HTR-8/SVneo (cell line): Measurements from ENCODE around the gene OR52E2.
"Not testable (repeated sequence)": the region's sequence is repeated elsewhere in the genome, so short reads cannot be mapped to it uniquely, and the experiment has no call there.

Experiments used
- DNase-seq: peaks from one replicate; pipeline ENCODE4 v3.0.0; 2011; ENCODE audit warnings: low spot score, mixed read lengths; ENCODE audit not compliant: insufficient read length
- FAIRE-seq: peaks from 2 replicates; lab custom pipeline; 2011; peaks lifted over from hg19 to GRCh38; lab: Jason Lieb, UNC

OR52E2 gene

DNA sequence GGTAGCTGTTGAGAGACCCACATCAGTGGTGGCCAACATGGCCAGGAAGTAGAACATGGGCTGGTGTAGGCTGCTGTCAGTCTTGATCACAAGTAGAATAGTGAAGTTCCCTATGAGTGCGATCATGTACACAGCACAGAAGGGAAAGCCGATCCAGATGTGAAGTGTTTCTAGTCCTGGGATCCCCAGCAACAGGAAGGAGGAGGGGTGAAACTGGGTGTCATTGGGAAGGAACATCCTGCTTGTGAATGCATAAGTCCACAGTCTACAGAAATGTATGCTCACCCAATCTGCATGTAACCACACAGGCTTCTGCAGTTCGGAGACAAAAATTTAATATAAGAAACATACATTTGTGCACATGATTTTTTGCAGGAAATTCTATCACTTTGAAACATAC lies at the start of gene OR52E2:
Gene OR52E2, minus strand, starts transcription at position 237 of the 400 bp plus-strand sequence. Its CDS starts 0 bp downstream, at position 237.
- no peak for DNase-seq
- FAIRE-seq, result peak; percentile 57

DNA sequence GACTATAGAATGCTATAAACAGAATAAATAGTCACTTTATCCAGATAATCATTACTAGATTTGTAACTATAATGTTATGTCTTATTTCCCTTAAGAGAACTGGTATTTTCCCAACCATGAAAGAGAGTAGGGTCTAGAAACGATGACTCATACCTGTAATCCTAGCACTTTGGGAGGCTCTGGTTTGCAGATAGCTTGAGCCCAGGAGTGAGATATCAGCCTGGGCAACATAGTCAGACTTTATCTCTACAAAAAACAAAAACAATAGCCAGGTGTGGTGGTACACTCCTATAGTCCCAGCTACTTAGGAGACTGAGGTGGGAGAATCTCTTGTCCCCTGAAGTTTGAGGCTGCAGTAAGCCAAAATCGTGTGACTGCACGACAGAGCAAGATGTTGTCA lies 47.9 kb upstream of the OR52E2 start:
- no peak for FAIRE-seq
- DNase-seq, result no peak

DNA sequence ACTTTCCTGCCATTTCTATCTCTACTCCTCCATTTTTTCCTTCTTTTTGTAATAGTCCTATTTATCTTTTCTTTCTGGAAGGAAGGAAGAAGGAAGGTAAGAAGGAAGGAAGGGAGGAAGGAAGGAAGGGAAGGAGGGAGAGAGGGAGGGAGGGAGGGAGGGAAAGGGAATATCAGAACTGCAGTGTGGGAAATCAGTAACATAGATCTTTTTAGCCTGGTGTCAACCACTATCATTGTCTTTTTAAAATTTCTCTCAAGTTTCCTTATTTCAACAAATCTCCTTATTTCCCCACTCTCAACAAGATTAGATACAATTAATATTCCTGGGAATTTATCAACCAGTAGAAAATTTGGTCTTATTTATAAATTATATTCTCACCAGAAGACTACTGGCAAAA lies 43.6 kb upstream of the OR52E2 start:
- DNase-seq (no peak), FAIRE-seq (no peak)

DNA sequence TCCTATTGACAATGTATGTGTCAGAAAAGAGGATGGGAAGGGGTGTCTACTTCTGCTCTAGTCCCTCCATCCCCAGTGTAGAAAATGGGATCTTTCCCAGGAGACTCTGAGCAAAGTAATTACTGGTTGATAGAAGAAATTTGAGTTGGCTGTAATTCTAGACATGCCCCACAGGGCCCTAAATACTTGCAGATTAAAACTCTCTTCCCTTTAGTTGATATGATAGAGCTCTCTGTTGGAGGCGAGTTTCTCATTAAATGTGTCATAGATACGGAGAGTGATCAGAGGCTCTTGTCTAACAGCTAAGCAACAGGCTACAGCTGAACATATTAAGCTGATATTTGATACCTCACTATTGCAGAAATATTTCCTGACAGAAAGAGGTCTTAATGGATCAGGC lies 42.8 kb upstream of the OR52E2 start:
- FAIRE-seq, result no peak
- no peak for DNase-seq

DNA sequence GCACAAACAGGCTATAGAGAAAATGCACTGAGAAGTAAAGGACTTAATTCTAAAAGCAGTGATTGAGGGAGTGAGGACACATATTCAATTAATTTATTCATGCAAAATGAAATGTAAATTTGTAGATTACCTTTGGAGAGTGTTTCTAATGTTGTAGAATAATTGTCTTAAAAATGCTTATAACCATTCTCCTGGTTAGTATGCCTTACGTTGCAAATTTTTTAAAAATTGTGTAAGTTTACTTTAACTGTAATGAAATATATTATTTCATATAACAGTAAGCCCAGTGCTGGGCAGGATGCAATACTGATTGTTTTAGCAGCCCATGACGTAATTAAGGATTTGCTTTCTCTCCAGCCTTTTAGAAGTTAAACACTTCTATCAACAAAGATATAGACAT lies 36.6 kb upstream of the OR52E2 start:
- FAIRE-seq (no peak), DNase-seq (no peak)

DNA sequence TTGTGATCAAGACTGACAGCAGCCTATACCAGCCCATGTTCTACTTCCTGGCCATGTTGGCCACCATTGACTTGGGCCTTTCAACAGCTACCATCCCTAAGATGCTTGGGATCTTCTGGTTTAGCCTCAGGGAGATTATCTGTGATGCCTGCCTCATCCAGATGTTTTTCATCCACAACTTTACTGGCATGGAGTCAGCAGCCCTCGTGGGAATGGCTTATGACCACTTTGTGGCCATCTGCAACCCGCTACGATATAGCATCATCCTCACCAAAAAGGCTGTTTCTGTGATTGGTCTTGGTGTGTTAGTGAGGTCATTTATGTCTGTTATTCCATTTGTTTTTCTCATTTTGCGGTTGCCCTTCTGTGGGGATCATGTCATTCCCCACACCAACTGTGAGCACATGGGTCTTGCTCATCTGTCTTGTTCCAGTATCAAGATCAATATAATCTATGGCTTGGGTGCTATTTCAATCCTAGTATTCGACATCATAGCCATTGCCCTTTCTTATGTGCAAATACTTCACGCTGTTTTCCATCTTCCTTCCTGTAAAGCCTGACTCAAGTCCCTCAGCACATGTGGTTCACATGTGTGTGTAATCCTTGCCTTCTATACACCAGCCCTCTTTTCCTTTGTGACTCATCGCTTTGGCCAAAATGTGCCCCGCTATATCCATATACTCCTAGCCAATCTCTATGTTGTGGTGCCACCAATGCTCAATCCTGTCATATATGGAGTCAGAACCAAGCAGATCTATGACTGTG lies 33.6 kb upstream of the OR52E2 start:
- FAIRE-seq (no peak), DNase-seq (no peak)

DNA sequence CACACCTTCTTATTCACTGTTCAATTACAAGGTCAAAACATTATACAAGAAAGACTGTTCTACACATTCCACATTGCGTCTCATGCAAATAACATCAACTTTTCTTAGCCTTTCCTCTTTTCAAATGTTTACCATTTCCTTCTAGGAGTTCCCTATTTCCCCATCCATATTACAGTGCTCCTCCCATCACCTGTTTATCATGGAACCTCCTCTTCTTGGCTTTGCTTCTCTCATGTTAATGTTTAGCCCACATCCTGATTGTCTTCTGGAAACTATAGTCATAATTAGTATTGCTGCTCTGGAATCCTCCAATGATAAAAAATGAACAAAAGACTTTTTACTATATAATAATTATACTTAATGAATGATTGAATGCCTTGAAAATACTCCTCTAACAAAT lies 31.2 kb upstream of the OR52E2 start:
- no peak for FAIRE-seq
- no peak for DNase-seq

DNA sequence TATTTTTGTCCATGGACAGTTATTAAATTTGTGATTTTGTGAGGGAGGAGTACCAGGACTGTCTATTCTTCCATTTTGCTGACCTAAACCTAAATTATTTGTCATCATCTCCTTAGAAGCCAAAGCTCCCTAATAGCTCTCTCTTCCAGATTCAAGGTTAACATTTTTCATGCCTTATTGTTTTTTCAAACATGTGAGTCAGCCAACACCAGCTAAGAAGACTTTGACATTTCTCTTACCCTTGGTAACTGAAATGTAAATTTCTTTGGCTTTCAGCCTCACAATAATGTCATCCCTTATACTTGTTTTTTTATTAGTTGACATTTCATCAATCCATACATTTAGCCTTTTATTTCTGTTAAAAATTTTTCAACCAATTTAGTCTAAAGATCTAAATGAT lies 29.1 kb upstream of the OR52E2 start:
- DNase-seq (no peak), FAIRE-seq (no peak)

DNA sequence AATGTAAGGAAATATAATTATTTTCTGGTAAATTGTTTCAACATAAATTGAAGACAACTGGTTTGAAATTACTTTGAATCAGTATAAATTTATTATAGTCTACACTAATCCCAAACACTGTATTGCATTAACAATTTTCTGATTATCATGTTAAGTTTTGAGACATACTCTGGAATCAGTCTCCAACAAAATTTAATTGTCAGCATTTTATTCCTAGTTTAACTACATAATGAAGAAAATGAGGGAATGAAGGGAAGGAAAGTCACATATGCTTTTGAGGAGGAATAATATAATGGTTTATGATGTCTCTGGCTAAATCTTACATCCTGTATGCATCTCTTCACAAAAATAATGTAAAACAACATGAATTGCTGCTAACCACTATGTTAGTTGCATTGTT lies 24.2 kb upstream of the OR52E2 start:
- DNase-seq, result no peak
- FAIRE-seq, result no peak

DNA sequence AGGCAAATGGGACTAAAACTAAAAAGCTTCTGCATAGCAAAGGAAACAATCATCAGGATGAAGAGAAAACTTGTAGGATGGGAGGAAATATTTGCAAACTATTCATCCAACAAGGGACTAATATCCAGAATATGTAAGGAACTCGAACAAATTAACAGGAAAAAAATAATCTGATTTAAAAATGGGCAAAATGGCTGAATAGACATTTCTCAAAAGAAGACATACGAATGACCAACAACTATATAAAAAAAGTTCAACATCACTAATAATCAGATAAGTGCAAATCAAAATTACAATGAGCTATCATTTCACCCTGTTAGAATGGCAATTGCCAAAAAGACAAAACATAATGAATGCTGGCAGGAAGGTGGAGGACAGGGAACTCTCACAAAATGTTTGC lies 22.0 kb upstream of the OR52E2 start:
- FAIRE-seq, result no peak

DNA sequence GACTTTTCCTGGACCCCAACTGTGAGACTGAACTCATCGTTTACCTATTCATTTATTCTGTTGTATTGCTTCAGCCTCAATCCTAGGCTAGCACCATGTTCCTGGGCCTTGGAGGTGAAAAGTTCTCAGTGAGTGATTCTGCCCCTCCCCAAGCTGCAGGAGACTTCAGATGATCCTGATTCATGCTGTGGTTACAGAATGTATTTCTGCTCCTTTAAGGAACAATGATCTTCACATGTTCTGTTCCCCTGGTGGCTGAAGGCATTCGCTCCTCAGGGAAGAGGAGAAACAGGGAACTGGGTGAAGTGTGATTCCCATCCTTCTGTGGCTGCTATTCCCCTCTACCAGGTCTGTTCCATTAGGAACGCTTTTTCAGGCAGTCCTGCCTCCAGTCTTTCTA lies 12.4 kb upstream of the OR52E2 start:
- DNase-seq (no peak), FAIRE-seq (no peak)

More for the DNA sequence above, 22.0 kb upstream of the OR52E2 start:
- no peak for DNase-seq

DNA sequence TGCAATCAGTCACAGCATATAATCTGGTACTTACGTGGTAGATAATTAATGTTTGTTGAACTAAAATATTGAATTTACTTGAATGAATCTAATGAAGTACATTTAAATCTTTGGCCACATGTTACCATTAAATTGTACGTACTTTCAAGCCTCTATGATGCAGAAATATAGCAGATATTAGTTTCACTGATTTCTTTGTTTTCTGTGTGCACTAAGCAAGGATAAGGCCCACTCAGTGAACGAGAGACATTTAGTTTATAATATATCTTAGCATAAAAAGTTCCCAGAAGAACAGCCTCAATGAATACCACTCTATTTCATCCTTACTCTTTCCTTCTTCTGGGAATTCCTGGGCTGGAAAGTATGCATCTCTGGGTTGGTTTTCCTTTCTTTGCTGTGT lies 9.8 kb upstream of the OR52E2 start, which contains the start of gene OR52E1:
Gene OR52E1, plus strand, starts transcription at position 301 of the 400 bp plus-strand sequence.
- FAIRE-seq (no peak), DNase-seq (no peak)

DNA sequence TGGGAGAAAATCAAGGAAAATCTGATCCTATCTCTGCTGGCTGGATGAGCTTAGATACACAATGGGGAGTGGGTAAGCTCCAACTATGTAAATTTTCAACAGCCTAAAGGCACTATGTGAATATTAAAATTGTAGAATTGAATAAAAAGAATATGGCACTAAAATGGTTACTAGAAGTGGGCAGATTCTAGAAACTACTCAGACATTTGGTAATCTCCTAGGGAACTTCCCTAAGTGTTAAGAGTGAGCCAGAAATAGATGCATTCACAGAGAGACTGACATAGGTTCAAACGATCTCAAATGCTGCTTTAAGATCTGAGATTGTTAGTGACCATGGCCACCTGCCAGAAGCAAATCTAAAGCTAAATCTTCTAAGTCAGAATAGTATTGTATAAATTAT lies 5.6 kb upstream of the OR52E2 start:
- DNase-seq (no peak), FAIRE-seq (no peak)

DNA sequence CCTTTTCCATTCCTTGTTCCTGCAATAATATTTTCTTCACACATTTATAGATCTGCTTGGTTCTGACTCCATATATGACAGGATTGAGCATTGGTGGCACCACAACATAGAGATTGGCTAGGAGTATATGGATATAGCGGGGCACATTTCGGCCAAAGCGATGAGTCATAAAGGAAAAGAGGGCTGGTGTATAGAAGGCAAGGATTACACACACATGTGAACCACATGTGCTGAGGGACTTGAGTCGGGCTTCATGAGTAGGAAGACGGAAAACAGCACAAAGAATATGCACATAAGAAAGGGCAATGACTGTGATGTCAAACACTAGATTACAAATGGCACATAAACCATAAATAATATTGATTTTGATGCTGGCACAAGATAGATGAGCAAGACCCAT lies 748 bp downstream of the OR52E2 start:
- DNase-seq, result not testable (repeated sequence)
- FAIRE-seq, result peak; percentile 40

DNA sequence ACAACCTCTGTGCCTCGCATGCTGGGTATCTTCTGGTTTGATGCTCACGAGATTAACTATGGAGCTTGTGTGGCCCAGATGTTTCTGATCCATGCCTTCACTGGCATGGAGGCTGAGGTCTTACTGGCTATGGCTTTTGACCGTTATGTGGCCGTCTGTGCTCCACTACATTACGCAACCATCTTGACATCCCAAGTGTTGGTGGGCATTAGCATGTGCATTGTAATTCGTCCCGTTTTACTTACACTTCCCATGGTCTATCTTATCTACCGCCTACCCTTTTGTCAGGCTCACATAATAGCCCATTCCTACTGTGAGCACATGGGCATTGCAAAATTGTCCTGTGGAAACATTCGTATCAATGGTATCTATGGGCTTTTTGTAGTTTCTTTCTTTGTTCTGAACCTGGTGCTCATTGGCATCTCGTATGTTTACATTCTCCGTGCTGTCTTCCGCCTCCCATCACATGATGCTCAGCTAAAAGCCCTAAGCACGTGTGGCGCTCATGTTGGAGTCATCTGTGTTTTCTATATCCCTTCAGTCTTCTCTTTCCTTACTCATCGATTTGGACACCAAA lies 12.6 kb downstream of the OR52E2 start:
- FAIRE-seq, result no peak
- DNase-seq, result no peak

DNA sequence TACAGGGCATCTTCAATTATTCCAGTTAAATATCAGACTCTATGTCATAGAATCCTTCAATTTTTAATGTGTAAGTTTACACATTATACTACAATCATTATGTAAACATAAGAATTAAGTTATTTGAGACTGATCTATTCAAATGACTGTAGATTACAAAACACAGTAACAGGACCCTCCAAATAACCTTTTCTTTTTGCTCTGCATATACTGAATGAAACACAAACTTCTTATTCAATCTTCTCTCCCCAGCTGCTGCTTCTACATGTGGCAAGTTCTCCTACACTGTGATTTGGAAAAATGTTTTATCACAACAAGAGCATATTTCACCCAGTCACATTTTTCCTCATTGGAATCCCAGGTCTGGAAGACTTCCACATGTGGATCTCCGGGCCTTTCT lies 13.2 kb downstream of the OR52E2 start, which contains the start of gene OR52J3:
Gene OR52J3, plus strand, starts transcription at position 301 of the 400 bp plus-strand sequence. Its CDS starts 0 bp downstream, at position 301.
- DNase-seq, result no peak
- no peak for FAIRE-seq

DNA sequence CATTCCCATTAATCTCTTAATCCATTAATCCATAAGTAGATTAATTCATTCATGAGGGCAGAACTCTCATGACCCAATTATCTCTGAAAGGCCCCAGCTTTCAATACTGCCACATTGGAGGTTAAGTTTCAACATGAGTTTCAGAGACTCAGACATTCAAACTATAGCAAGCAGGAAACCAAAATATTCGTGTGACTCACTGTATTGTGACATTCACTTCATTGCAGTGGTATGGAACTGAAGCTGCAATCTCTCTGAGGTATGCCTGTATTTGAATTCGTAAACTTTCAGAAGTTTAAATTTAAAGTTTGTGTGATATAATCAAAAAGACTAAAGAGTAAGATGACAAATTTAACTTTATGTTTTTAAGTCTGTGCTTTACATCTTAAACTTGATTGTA lies 16.0 kb downstream of the OR52E2 start:
- no peak for FAIRE-seq
- no peak for DNase-seq

DNA sequence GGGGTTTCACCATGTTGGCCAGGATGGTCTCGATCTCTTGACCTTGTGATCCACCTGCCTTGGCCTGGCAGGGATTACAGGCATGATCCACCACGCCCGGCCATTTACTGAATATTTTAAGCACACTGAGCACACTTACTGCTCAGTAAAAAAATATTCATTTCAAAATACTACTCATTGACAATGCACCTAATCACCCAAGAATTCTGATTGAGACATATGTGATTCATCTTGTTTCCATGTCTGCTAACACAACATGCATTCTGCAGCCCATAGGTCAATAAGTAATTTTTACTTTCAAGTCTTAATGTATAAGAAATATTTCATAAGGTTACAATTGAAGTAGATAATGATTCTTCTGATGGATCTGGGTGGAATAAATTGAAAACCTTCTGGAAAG lies 17.3 kb downstream of the OR52E2 start:
- no peak for DNase-seq
- no peak for FAIRE-seq

DNA sequence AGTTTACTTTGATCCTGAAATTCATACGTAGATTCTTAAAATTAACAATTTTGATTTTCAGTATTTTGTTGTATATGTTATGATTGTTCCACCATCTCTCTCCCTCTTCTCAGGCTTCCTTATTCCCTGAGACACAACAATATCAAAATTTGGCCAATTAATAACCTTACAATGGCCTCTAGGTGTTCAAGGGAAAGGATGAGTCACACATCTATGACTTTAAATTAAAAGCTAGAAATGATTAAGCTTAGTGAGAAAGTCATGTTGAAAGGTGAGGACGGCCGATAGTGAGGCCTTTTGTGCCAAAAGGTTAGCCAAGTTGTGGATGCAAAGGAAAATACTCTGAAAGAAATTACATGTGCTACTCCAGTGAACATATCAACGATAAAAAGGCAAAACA lies 18.6 kb downstream of the OR52E2 start:
- DNase-seq (no peak), FAIRE-seq (no peak)

DNA sequence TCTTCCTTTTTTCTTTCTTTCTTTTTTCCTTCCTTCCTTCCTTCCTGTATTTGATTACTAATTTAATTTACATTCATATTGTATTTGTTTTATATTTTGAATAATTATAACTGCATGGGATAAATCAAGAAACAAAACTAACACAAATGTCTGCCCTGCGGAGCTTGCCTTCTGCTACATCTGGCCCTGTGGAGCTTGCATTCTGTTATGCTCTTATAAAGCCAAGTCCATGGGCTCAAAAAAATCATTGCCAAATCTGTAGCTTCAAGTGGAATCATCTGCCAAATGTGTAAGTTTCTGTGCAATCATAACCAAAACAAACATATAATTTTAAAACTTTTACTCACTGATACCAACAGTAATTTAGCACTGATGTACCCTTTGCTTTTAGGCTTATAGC lies 21.1 kb downstream of the OR52E2 start:
- DNase-seq (no peak), FAIRE-seq (no peak)

DNA sequence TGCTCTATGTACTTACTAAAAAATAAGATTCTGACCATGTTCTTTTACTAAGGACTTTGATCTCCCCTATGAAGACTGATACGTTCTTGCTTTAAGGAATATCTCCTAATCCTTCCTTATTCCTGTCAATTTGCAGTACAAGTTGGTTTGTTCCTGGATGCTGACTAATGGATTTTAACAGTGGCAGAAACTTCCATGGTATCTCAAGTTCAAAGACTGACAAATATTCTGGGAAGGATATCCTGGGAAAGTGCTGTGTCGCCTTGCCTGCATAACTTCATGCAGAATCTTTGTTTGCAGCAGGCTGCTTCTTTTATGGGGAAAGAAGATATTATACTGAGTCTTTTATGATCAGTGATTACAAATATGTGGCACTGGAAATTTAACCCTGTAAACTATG lies 21.5 kb downstream of the OR52E2 start:
- DNase-seq, result no peak
- no peak for FAIRE-seq

DNA sequence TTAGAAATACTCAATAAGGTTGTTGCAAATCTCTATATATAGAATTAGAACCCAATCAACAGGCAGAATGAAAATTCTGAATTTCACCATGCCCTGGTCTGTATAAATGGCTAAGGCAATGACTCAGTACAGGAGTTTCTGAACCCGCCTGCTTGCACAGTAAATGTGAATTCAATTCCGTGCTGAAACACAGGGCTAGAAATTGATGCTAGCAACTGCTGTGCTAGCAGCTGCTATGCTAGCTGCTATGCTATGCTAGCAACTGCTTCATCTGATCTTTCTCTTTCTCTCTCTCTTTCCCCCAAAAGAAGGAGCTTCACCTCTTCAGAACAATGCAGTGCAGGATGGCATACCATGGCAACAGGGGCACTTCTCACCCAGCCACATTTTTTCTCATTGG lies 22.8 kb downstream of the OR52E2 start:
- no peak for DNase-seq
- FAIRE-seq, result no peak
